CD4-positive, alpha-beta T cell treated with Interleukin-21 for 1 hour (primary cell): ENCODE results near the gene GULP1.
"Not testable (repeated sequence)": the region's sequence is repeated elsewhere in the genome, so short reads cannot be mapped to it uniquely, and the experiment has no call there.

Experiments
- DNase-seq: peaks from one replicate; pipeline ENCODE4 v3.0.0-alpha.2; 2020

The GULP1 gene

GRCh38 chr2:188291617-188292347 is at the start of gene GULP1:
Gene GULP1, plus strand, starts transcription at chr2:188291874. Its CDS starts 185,829 bp downstream, at chr2:188477703.
- DNase-seq: no peak

GRCh38 chr2:188243381-188243780 is 48.3 kb upstream of the GULP1 start:
- no peak for DNase-seq

- no peak for DNase-seq
These were observed 47.3 kb upstream of the GULP1 start for GRCh38 chr2:188244383-188244782.

GRCh38 chr2:188245230-188245629 is 46.4 kb upstream of the GULP1 start:
- no peak for DNase-seq

GRCh38 chr2:188248513-188248912 is 43.2 kb upstream of the GULP1 start:
- no peak for DNase-seq

- no peak for DNase-seq
These were observed 40.6 kb upstream of the GULP1 start for GRCh38 chr2:188251034-188251433.

GRCh38 chr2:188256420-188256819 is 35.3 kb upstream of the GULP1 start:
- DNase-seq: no peak

- no peak for DNase-seq
These were observed 26.4 kb upstream of the GULP1 start for GRCh38 chr2:188265315-188265714.

- no peak for DNase-seq
These were observed 23.9 kb upstream of the GULP1 start for GRCh38 chr2:188267776-188268175.

GRCh38 chr2:188269004-188269403 is 22.7 kb upstream of the GULP1 start:
- no peak for DNase-seq

GRCh38 chr2:188272121-188272520 is 19.6 kb upstream of the GULP1 start:
- DNase-seq: no peak

GRCh38 chr2:188274274-188274673 is 17.4 kb upstream of the GULP1 start:
- DNase-seq: no peak

GRCh38 chr2:188276255-188276654 is 15.4 kb upstream of the GULP1 start:
- DNase-seq: no peak

GRCh38 chr2:188277786-188278185 is 13.9 kb upstream of the GULP1 start:
- DNase-seq: no peak

- no peak for DNase-seq
These were observed 13.1 kb upstream of the GULP1 start for GRCh38 chr2:188278388-188279092.

GRCh38 chr2:188279093-188279445 is 12.6 kb upstream of the GULP1 start:
- DNase-seq: no peak

GRCh38 chr2:188280811-188281222 is 10.9 kb upstream of the GULP1 start:
- no peak for DNase-seq

- DNase-seq: no peak
These were observed 8.8 kb upstream of the GULP1 start for GRCh38 chr2:188282907-188283306.

GRCh38 chr2:188284251-188284650 is 7.4 kb upstream of the GULP1 start:
- DNase-seq: not testable (repeated sequence)

GRCh38 chr2:188285049-188285448 is 6.6 kb upstream of the GULP1 start:
- DNase-seq: no peak

GRCh38 chr2:188285774-188286173 is 5.9 kb upstream of the GULP1 start:
- DNase-seq: no peak

GRCh38 chr2:188291142-188291616 is 495 bp upstream of the GULP1 start:
- no peak for DNase-seq

GRCh38 chr2:188292348-188293239 is 920 bp downstream of the GULP1 start:
- DNase-seq: no peak
